LNCaP clone FGC (cell line): ENCODE results near the gene KLHL8.

ENCODE experiments used
- DNase-seq: peaks from one replicate; pipeline ENCODE4 v3.0.0-alpha.2; 2011; ENCODE audit warnings: low read depth
- H3K4me3 ChIP-seq: 2 replicates; pipeline ENCODE4 v1.5.1; 2011; ENCODE audit warnings: mild to moderate bottlenecking, low read depth, low read length, control low read depth
- CTCF ChIP-seq: IDR thresholded peaks from 2 replicates; pipeline ENCODE4 v1.5.1; 2012; ENCODE audit warnings: mild to moderate bottlenecking; ENCODE audit not compliant: control insufficient read depth, insufficient read depth; ENCODE audit errors: extremely low read depth

KLHL8 gene

GRCh38 chr4:87240341-87240740 is 19.9 kb upstream of the KLHL8 start:
- DNase-seq: no peak
- H3K4me3 ChIP-seq: peak overlapping the region; percentile 7; the same call in 1 of the 2 replicates
- no peak for TF ChIP-seq CTCF

- no peak for TF ChIP-seq CTCF
- peak overlapping the region; percentile 7; the same call in 1 of the 2 replicates for H3K4me3 ChIP-seq
- no peak for DNase-seq
Observed at GRCh38 chr4:87239821-87240220, 19.4 kb upstream of the KLHL8 start.

GRCh38 chr4:87239194-87239593 is 18.8 kb upstream of the KLHL8 start:
- no peak for DNase-seq
- no peak overlapping the region for H3K4me3 ChIP-seq
- no peak for TF ChIP-seq CTCF

- no peak for DNase-seq
- no peak overlapping the region for H3K4me3 ChIP-seq
- no peak for TF ChIP-seq CTCF
Observed at GRCh38 chr4:87236861-87237260, 16.4 kb upstream of the KLHL8 start.

- H3K4me3 ChIP-seq: peak overlapping the region; percentile 40
- no peak for TF ChIP-seq CTCF
- no peak for DNase-seq
Observed at GRCh38 chr4:87235020-87235671, 14.7 kb upstream of the KLHL8 start.

GRCh38 chr4:87232216-87232615 is 11.8 kb upstream of the KLHL8 start:
- H3K4me3 ChIP-seq: no peak overlapping the region
- no peak for DNase-seq
- TF ChIP-seq CTCF: no peak

GRCh38 chr4:87230806-87231205 is 10.4 kb upstream of the KLHL8 start:
- no peak for TF ChIP-seq CTCF
- no peak for DNase-seq
- H3K4me3 ChIP-seq: no peak overlapping the region
